ENCODE data around the gene HEY2.
"Not testable (repeated sequence)": the region's sequence is repeated elsewhere in the genome, so short reads cannot be mapped to it uniquely, and the experiment has no call there.

The HEY2 gene

GRCh38 chr6:125769147-125769783, 19.8 kb downstream of the HEY2 start:
- no peak for DNase-seq (ENCODE audit: low spot score)

GRCh38 chr6:125773387-125774341, 24.2 kb downstream of the HEY2 start:
- no peak for DNase-seq (ENCODE audit: low spot score)

- not testable (repeated sequence) for DNase-seq (ENCODE audit: low spot score)
Measured at GRCh38 chr6:125776107-125776826, 26.8 kb downstream of the HEY2 start.

- DNase-seq (ENCODE audit: low spot score): peak; percentile 93
Measured at GRCh38 chr6:125779924-125780539, 30.6 kb downstream of the HEY2 start.

GRCh38 chr6:125780540-125781313, 31.3 kb downstream of the HEY2 start:
- DNase-seq (ENCODE audit: low spot score): peak; percentile 80

- DNase-seq (ENCODE audit: low spot score): no peak
Measured at GRCh38 chr6:125781314-125781868, 32.0 kb downstream of the HEY2 start.

- DNase-seq (ENCODE audit: low spot score): no peak
Measured at GRCh38 chr6:125784365-125784764, 34.9 kb downstream of the HEY2 start.

- DNase-seq (ENCODE audit: low spot score): no peak
Measured at GRCh38 chr6:125787791-125788190, 38.4 kb downstream of the HEY2 start.

- DNase-seq (ENCODE audit: low spot score): no peak
Measured at GRCh38 chr6:125789167-125789566, 39.7 kb downstream of the HEY2 start.

GRCh38 chr6:125789576-125790357, 40.3 kb downstream of the HEY2 start:
- DNase-seq (ENCODE audit: low spot score): peak; percentile 53

- DNase-seq (ENCODE audit: low spot score): peak; percentile 79
Measured at GRCh38 chr6:125790358-125791150, 41.1 kb downstream of the HEY2 start, which contains the start of gene NCOA7. NCOA7 (plus strand) TSS chr6:125790960; CDS start chr6:125815355, 24,395 bp downstream.

GRCh38 chr6:125791151-125791819, 41.9 kb downstream of the HEY2 start:
- DNase-seq (ENCODE audit: low spot score): peak; percentile 61

GRCh38 chr6:125791820-125792165, 42.4 kb downstream of the HEY2 start:
- no peak for DNase-seq (ENCODE audit: low spot score)

- no peak for DNase-seq (ENCODE audit: low spot score)
Measured at GRCh38 chr6:125792172-125792571, 42.7 kb downstream of the HEY2 start.

- no peak for DNase-seq (ENCODE audit: low spot score)
Measured at GRCh38 chr6:125792680-125793079, 43.2 kb downstream of the HEY2 start.

GRCh38 chr6:125793280-125793679, 43.8 kb downstream of the HEY2 start:
- no peak for DNase-seq (ENCODE audit: low spot score)

GRCh38 chr6:125793863-125794262, 44.4 kb downstream of the HEY2 start:
- DNase-seq (ENCODE audit: low spot score): peak; percentile 37

- no peak for DNase-seq (ENCODE audit: low spot score)
Measured at GRCh38 chr6:125794342-125795137, 45.1 kb downstream of the HEY2 start.

Measured in activated CD4-positive, alpha-beta T cell treated with anti-CD3 and anti-CD28 coated beads, Interleukin-2, Interleukin-4, amounts not matched to agents 100 ng/mL and 50 ng/mL, durations not matched to agents 16 hours and 8 hours (primary cell).